ENCODE data around the gene LHX6.

Gene LHX6

DNA sequence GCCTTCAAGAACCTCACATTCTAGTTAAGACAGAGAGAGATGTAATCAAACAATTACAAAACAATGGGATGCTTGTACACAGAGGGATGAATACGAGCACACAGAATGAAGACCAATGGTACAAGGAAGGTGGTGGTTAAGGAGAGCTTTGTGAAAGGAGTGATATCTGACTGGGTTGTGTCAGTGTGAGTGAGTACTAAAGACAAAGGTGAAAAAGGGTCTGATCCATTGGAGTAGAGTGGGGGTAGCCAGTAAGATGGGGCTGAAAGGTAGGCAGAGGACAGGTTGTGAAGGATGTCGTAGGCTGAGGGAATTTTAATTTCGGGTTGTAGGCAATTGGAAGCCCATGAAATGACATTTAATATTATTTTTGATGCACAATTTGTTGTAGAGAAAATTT is 26.0 kb upstream of the LHX6 start:
- DNase-seq (ENCODE audit: low read depth), result no peak
- TF ChIP-seq, protein P1, sequence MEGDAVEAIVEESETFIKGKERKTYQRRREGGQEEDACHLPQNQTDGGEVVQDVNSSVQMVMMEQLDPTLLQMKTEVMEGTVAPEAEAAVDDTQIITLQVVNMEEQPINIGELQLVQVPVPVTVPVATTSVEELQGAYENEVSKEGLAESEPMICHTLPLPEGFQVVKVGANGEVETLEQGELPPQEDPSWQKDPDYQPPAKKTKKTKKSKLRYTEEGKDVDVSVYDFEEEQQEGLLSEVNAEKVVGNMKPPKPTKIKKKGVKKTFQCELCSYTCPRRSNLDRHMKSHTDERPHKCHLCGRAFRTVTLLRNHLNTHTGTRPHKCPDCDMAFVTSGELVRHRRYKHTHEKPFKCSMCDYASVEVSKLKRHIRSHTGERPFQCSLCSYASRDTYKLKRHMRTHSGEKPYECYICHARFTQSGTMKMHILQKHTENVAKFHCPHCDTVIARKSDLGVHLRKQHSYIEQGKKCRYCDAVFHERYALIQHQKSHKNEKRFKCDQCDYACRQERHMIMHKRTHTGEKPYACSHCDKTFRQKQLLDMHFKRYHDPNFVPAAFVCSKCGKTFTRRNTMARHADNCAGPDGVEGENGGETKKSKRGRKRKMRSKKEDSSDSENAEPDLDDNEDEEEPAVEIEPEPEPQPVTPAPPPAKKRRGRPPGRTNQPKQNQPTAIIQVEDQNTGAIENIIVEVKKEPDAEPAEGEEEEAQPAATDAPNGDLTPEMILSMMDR (IDR thresholded peaks at IDR 0.05; ENCODE audit: control insufficient read depth, extremely low read depth, insufficient read depth), result no peak

DNA sequence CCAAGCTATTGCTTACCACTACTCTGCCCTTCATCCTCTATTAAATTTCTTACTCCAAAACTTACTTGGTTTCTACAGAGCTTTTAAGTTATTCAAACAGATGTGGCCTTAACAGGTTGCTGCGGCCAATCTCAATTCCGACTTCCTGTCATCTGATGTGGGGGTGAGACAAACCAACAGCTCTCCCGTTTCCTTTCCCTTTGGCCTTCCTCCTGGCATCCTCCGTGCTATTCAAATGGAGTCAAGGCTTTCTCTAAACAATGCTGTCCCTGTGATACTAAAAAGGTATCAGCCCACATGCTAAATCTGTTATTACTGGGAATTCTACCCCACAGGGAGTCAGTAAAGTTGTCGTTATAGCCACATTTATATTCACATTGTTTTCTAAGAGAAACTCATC is 24.0 kb upstream of the LHX6 start:
- TF ChIP-seq, protein P1 (IDR thresholded peaks at IDR 0.05; ENCODE audit: control insufficient read depth, extremely low read depth, insufficient read depth), result no peak
- no peak overlapping the region for H3K4me3 ChIP-seq (ENCODE audit: low read depth, low read length)
- DNase-seq (ENCODE audit: low read depth), result no peak

More for the DNA sequence above, 26.0 kb upstream of the LHX6 start:
- no peak overlapping the region for H3K4me3 ChIP-seq (ENCODE audit: low read depth, low read length)

DNA sequence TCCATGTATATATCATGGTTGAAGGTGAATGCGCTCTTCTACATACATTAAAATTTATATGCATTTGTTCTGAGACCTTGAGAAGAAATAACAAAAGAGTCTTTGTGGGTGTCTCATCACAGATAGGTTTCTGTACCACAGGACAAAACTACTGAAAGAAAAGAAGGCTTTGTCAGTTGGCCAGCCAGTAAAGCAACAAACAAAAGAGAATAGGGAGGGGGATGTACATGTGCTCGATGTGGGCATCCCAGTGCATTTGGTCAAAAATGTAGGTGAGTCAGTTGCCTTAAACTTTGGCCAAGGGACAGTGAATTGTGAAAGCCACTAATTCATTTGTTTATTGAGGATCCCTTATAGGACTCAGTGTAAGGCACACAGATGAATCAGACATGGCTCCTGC is 22.6 kb upstream of the LHX6 start:
- TF ChIP-seq, protein P1 (IDR thresholded peaks at IDR 0.05; ENCODE audit: control insufficient read depth, extremely low read depth, insufficient read depth), result no peak

DNA sequence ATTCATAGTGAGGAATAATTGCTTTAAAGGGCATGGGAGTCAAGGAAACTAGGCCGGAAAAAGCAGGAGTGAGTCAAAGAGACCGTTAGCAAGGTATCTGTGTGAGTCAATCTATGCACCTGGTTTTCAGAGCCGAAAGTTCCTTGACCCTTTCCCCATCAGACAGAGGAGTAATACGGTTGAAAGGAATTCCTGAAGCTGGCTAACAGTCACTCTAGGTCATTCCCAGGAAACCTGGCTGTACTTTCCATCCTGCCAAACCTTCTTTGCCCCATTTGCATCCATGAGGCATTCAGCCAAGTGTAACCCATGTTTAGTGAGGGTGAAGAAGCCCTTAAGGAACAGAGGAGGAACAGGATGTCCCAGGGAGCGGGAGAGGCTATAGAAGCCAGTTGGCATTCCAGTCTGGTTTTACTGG is 19.7 kb upstream of the LHX6 start:
- no peak for DNase-seq (ENCODE audit: low read depth)
- no peak overlapping the region for H3K4me3 ChIP-seq (ENCODE audit: low read depth, low read length)
- TF ChIP-seq, protein P1 (IDR thresholded peaks at IDR 0.05; ENCODE audit: control insufficient read depth, extremely low read depth, insufficient read depth), result no peak

More for the DNA sequence above, 22.6 kb upstream of the LHX6 start:
- H3K4me3 ChIP-seq (ENCODE audit: low read depth, low read length), result no peak overlapping the region
- no peak for DNase-seq (ENCODE audit: low read depth)

DNA sequence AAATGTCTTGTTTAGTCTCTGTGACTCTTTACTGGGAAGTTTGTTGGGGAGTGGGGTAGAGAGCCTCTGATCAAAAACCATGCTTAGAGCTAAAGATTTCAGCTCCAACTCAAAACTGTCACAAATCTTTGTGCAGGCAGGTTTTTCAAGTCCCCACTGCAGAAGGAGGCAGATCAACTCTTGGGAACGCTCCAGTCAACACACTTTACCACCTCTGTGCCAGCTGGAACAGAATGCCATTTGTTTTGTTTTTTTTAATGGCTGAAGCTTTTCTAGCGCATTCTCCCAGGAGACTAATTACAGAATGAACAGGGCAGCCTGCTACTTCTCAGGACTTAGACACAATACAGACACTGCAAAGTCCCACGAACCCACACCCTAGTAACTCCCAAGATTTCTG is 17.9 kb upstream of the LHX6 start:
- no peak overlapping the region for H3K4me3 ChIP-seq (ENCODE audit: low read depth, low read length)
- TF ChIP-seq, protein P1 (IDR thresholded peaks at IDR 0.05; ENCODE audit: control insufficient read depth, extremely low read depth, insufficient read depth), result no peak

DNA sequence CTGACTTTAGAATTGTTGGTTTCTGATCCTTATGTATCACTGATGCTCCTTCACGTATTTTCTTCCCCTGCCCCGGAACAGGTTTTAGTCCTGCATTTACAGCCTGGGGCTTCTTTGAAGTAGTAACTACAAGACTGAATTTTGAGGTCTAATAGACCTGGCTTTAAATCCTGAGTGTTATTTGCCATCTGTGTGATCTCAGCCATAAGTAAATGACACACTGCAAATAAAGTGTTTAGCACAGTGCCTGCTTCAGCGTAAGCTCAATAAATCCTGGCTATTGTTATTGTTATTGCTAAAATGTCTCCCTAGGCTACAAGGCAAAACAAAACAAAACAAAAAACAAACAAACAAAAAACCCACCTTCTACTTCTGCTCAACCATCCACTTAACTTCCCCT is 15.6 kb upstream of the LHX6 start:
- TF ChIP-seq, protein P1 (IDR thresholded peaks at IDR 0.05; ENCODE audit: control insufficient read depth, extremely low read depth, insufficient read depth), result no peak
- DNase-seq (ENCODE audit: low read depth), result no peak
- H3K4me3 ChIP-seq (ENCODE audit: low read depth, low read length), result no peak overlapping the region

More for the DNA sequence above, 17.9 kb upstream of the LHX6 start:
- DNase-seq (ENCODE audit: low read depth), result peak; percentile 63

DNA sequence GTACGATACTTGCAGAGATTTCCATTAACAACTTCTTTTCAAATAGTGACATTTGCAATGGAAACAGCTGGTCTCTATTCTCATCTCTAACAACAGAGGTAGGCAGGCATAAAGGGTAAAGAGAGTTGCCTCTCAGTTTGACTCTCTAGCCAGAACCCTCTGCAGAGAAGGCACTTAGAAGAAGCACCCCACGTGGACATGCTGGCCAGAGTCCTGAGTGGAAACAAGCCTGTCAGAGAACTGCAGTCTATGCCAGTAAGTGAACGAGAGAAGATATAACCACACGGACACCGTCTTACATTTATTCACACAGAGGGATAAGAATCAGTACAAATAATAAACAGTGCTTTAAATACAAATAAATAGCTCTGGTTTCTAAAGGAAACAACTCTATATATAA is 11.0 kb upstream of the LHX6 start:
- no peak overlapping the region for H3K4me3 ChIP-seq (ENCODE audit: low read depth, low read length)
- TF ChIP-seq, protein P1 (IDR thresholded peaks at IDR 0.05; ENCODE audit: control insufficient read depth, extremely low read depth, insufficient read depth), result no peak
- DNase-seq (ENCODE audit: low read depth), result no peak
